ENCODE measurements around the gene KAT2A. TPM values are rescaled to one million over a fixed set of nuclear protein-coding genes. Genes with fewer than 3 reads are reported as not detected.

The KAT2A gene
- total and polyA plus RNA-seq, 4 donors, result 18.8 to 56.8 (median 32.7) TPM

- Histone ChIP-seq H3K4me3 (no peak overlapping the region), H3K27ac (ENCODE audit: low read depth in 1 of 2, low read length in 1 of 2) (no peak overlapping the region), H3K9ac (ENCODE audit: insufficient read depth in 1 of 2, low read length in 2 of 2) (no peak overlapping the region), H3K9me3 (ENCODE audit: control insufficient read depth in 4 of 4, insufficient read depth in 3 of 4, low read length in 3 of 4) (no peaks in the 10 kb centered on the region), H3K27me3 (ENCODE audit: control insufficient read depth in 3 of 3, insufficient read depth in 3 of 3, low read length in 2 of 3) (no peaks in the 10 kb centered on the region), H3K36me3 (ENCODE audit: control insufficient read depth in 4 of 4, insufficient read depth in 4 of 4, low read length in 4 of 4) (peaks cover 0 to 24% (median 3%) of the 10 kb centered on the region in 4 donors), H3K4me1 (ENCODE audit: control insufficient read depth in 5 of 5, insufficient read depth in 5 of 5, low read length in 5 of 5) (peaks cover 0 to 11% (median 0%) of the 10 kb centered on the region in 5 donors)
- ATAC-seq (ENCODE audit: insufficient read depth, low FRiP score), result no peak
- WGBS, 2 donors, result 65 to 77% methylated on average over 6 of the region's 6 CpGs
- no peak for TF ChIP-seq CTCF (IDR thresholded peaks at IDR 0.05; ENCODE audit: control extremely low read depth, extremely low read depth)
- DNase-seq, result no peak
Observed at GRCh38 chr17:42107124-42107523, 14.0 kb downstream of the KAT2A start.

GRCh38 chr17:42106009-42106408 is 15.2 kb downstream of the KAT2A start:
- Histone ChIP-seq H3K9me3 (ENCODE audit: control insufficient read depth in 4 of 4, insufficient read depth in 3 of 4, low read length in 3 of 4) (no peaks in the 10 kb centered on the region), H3K27ac (ENCODE audit: low read depth in 1 of 2, low read length in 1 of 2) (no peak overlapping the region), H3K4me3 (no peak overlapping the region), H3K36me3 (ENCODE audit: control insufficient read depth in 4 of 4, insufficient read depth in 4 of 4, low read length in 4 of 4) (peaks cover 0 to 24% (median 3%) of the 10 kb centered on the region in 4 donors), H3K9ac (ENCODE audit: insufficient read depth in 1 of 2, low read length in 2 of 2) (no peak overlapping the region), H3K4me1 (ENCODE audit: control insufficient read depth in 5 of 5, insufficient read depth in 5 of 5, low read length in 5 of 5) (peaks cover 0 to 3% (median 0%) of the 10 kb centered on the region in 5 donors), H3K27me3 (ENCODE audit: control insufficient read depth in 3 of 3, insufficient read depth in 3 of 3, low read length in 2 of 3) (no peaks in the 10 kb centered on the region)
- no peak for TF ChIP-seq CTCF (IDR thresholded peaks at IDR 0.05; ENCODE audit: control extremely low read depth, extremely low read depth)
- DNase-seq (no peak), ATAC-seq (ENCODE audit: insufficient read depth, low FRiP score) (no peak)
- WGBS, 2 donors, result 90 to 97% methylated on average over 2 of the region's 2 CpGs

DNA sequence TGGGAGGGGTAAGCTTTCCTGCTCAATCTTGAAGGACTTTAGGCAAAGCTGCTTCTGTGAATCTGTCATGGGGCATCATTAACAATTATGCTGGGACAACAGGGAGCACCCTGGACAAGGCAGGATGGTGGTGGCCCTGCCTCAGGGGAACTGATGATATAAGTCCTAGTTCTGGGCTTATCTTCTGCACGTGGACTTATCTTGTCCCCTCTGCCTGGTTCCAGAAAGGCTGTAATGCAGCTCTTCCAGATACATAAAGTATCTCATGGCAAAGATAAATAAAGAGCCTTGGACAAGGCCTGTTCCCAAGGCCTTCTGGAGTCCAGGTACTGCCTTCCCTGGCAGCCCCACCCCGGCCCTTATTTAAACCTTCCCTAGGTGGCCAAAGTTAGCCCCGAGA is 16.9 kb downstream of the KAT2A start:
- Histone ChIP-seq H3K4me1 (ENCODE audit: control insufficient read depth in 5 of 5, insufficient read depth in 5 of 5, low read length in 5 of 5) (peaks cover 0 to 3% (median 0%) of the 10 kb centered on the region in 5 donors), H3K9ac (ENCODE audit: insufficient read depth in 1 of 2, low read length in 2 of 2) (no peak overlapping the region), H3K4me3 (no peak overlapping the region), H3K27ac (ENCODE audit: low read depth in 1 of 2, low read length in 1 of 2) (no peak overlapping the region), H3K36me3 (ENCODE audit: control insufficient read depth in 4 of 4, insufficient read depth in 4 of 4, low read length in 4 of 4) (peaks cover 0 to 24% (median under 1%) of the 10 kb centered on the region in 4 donors), H3K9me3 (ENCODE audit: control insufficient read depth in 4 of 4, insufficient read depth in 3 of 4, low read length in 3 of 4) (no peaks in the 10 kb centered on the region), H3K27me3 (ENCODE audit: control insufficient read depth in 3 of 3, insufficient read depth in 3 of 3, low read length in 2 of 3) (no peaks in the 10 kb centered on the region)
- DNase-seq, result no peak
- no peak for TF ChIP-seq CTCF (IDR thresholded peaks at IDR 0.05; ENCODE audit: control extremely low read depth, extremely low read depth)
- WGBS, 2 donors, result 79 to 86% methylated on average over 3 of the region's 3 CpGs
- ATAC-seq (ENCODE audit: insufficient read depth, low FRiP score), result no peak

Data from lung (tissue), 12 donors.